Measurements from ENCODE around the gene GPC5.
"Not testable (repeated sequence)": the region's sequence is repeated elsewhere in the genome, so short reads cannot be mapped to it uniquely, and the experiment has no call there.

The GPC5 gene

GRCh38 chr13:92745258-92745657 is 1346.8 kb downstream of the GPC5 start:
- Histone ChIP-seq H3K27ac (ENCODE audit: low read depth, low read length) (no peak overlapping the region), H2AK5ac (ENCODE audit: low read length) (no peak overlapping the region), H2AFZ (ENCODE audit: insufficient read depth, low read length, poor library complexity) (no peak overlapping the region), H3K4me1 (ENCODE audit: control insufficient read depth in 1 of 2, insufficient read depth in 2 of 2, low read length in 2 of 2) (no peaks in the 10 kb centered on the region), H3K27me3 (ENCODE audit: insufficient read depth, low read length) (no peaks in the 10 kb centered on the region), H3K79me1 (ENCODE audit: low read length) (no peaks in the 10 kb centered on the region), H3K9me3 (ENCODE audit: insufficient read depth, low read depth, low read length) (no peaks in the 10 kb centered on the region), H3K14ac (ENCODE audit: low read length) (no peak overlapping the region), H4K8ac (ENCODE audit: low read depth, low read length) (no peak overlapping the region), H3K4ac (ENCODE audit: low read depth, low read length) (no peak overlapping the region), H3K79me2 (ENCODE audit: control insufficient read depth, insufficient read depth, low read length, poor library complexity) (no peaks in the 10 kb centered on the region), H3K36me3 (ENCODE audit: control insufficient read depth in 1 of 2, insufficient read depth in 2 of 2, low read length in 2 of 2) (no peaks in the 10 kb centered on the region), H2BK12ac (ENCODE audit: low read length) (no peak overlapping the region), H3K4me2 (ENCODE audit: low read length) (no peak overlapping the region), H3K9ac (ENCODE audit: low read length) (no peak overlapping the region), H4K91ac (ENCODE audit: low read depth, low read length) (no peak overlapping the region), H3K23ac (ENCODE audit: low read length) (no peak overlapping the region), H3K18ac (ENCODE audit: low read length) (no peak overlapping the region), H2BK120ac (ENCODE audit: insufficient read depth, low read length, poor library complexity) (no peak overlapping the region), H4K12ac (ENCODE audit: low read depth, low read length) (no peak overlapping the region), H2BK5ac (ENCODE audit: low read depth, low read length, poor library complexity) (no peak overlapping the region), H3K4me3 (ENCODE audit: low read depth, low read length) (no peak overlapping the region)
- DNase-seq = peak in 1 of 2 donors; percentile 19

- not testable (repeated sequence) for H3K4me1 ChIP-seq (ENCODE audit: control insufficient read depth in 1 of 2, insufficient read depth in 2 of 2, low read length in 2 of 2); H2BK12ac ChIP-seq (ENCODE audit: low read length)
- WGBS (ENCODE audit: extremely low coverage, insufficient coverage, insufficient read length) = no CpG with 5 or more reads among the region's 12 CpGs
Observed at GRCh38 chr13:92752705-92753104, 1354.3 kb downstream of the GPC5 start.

GRCh38 chr13:92761710-92762109 is 1363.3 kb downstream of the GPC5 start:
- Histone ChIP-seq H3K18ac (ENCODE audit: low read length) (no peak overlapping the region), H2AFZ (ENCODE audit: insufficient read depth, low read length, poor library complexity) (no peak overlapping the region), H3K27ac (ENCODE audit: low read depth, low read length) (no peak overlapping the region), H3K4me1 (ENCODE audit: control insufficient read depth in 1 of 2, insufficient read depth in 2 of 2, low read length in 2 of 2) (no peaks in the 10 kb centered on the region), H3K9ac (ENCODE audit: low read length) (no peak overlapping the region), H3K9me3 (ENCODE audit: insufficient read depth, low read depth, low read length) (peaks cover 1% of the 10 kb centered on the region), H2BK12ac (ENCODE audit: low read length) (no peak overlapping the region), H3K79me1 (ENCODE audit: low read length) (no peaks in the 10 kb centered on the region), H4K12ac (ENCODE audit: low read depth, low read length) (no peak overlapping the region), H3K79me2 (ENCODE audit: control insufficient read depth, insufficient read depth, low read length, poor library complexity) (no peaks in the 10 kb centered on the region), H2BK120ac (ENCODE audit: insufficient read depth, low read length, poor library complexity) (no peak overlapping the region), H3K14ac (ENCODE audit: low read length) (no peak overlapping the region), H3K4me2 (ENCODE audit: low read length) (no peak overlapping the region), H3K23ac (ENCODE audit: low read length) (no peak overlapping the region), H4K91ac (ENCODE audit: low read depth, low read length) (no peak overlapping the region), H3K4me3 (ENCODE audit: low read depth, low read length) (no peak overlapping the region), H3K4ac (ENCODE audit: low read depth, low read length) (no peak overlapping the region), H2AK5ac (ENCODE audit: low read length) (no peak overlapping the region), H3K36me3 (ENCODE audit: control insufficient read depth in 1 of 2, insufficient read depth in 2 of 2, low read length in 2 of 2) (no peaks in the 10 kb centered on the region), H2BK5ac (ENCODE audit: low read depth, low read length, poor library complexity) (no peak overlapping the region), H3K27me3 (ENCODE audit: insufficient read depth, low read length) (no peaks in the 10 kb centered on the region), H4K8ac (ENCODE audit: low read depth, low read length) (no peak overlapping the region)
- WGBS (ENCODE audit: extremely low coverage, insufficient coverage, insufficient read length) = no CpG with 5 or more reads among the region's 1 CpG
- no peak for DNase-seq

More at GRCh38 chr13:92752705-92753104, 1354.3 kb downstream of the GPC5 start:
- not testable (repeated sequence) for H3K4me2 ChIP-seq (ENCODE audit: low read length); H3K18ac ChIP-seq (ENCODE audit: low read length); H3K4me3 ChIP-seq (ENCODE audit: low read depth, low read length); H3K36me3 ChIP-seq (ENCODE audit: control insufficient read depth in 1 of 2, insufficient read depth in 2 of 2, low read length in 2 of 2); H3K4ac ChIP-seq (ENCODE audit: low read depth, low read length); H3K27me3 ChIP-seq (ENCODE audit: insufficient read depth, low read length); H3K27ac ChIP-seq (ENCODE audit: low read depth, low read length); H4K12ac ChIP-seq (ENCODE audit: low read depth, low read length); H4K8ac ChIP-seq (ENCODE audit: low read depth, low read length); H3K23ac ChIP-seq (ENCODE audit: low read length); H3K9me3 ChIP-seq (ENCODE audit: insufficient read depth, low read depth, low read length); H3K79me2 ChIP-seq (ENCODE audit: control insufficient read depth, insufficient read depth, low read length, poor library complexity); H3K14ac ChIP-seq (ENCODE audit: low read length); H3K9ac ChIP-seq (ENCODE audit: low read length); H4K91ac ChIP-seq (ENCODE audit: low read depth, low read length); H3K79me1 ChIP-seq (ENCODE audit: low read length); H2AK5ac ChIP-seq (ENCODE audit: low read length); DNase-seq; H2BK5ac ChIP-seq (ENCODE audit: low read depth, low read length, poor library complexity); H2AFZ ChIP-seq (ENCODE audit: insufficient read depth, low read length, poor library complexity); H2BK120ac ChIP-seq (ENCODE audit: insufficient read depth, low read length, poor library complexity)

- no peak overlapping the region for H2BK120ac ChIP-seq (ENCODE audit: insufficient read depth, low read length, poor library complexity)
- H3K9me3 ChIP-seq (ENCODE audit: insufficient read depth, low read depth, low read length) = peaks cover 1% of the 10 kb centered on the region
- H3K79me1 ChIP-seq (ENCODE audit: low read length) = no peaks in the 10 kb centered on the region
- no peak overlapping the region for H3K4me3 ChIP-seq (ENCODE audit: low read depth, low read length)
- H4K91ac ChIP-seq (ENCODE audit: low read depth, low read length) = no peak overlapping the region
- no peak overlapping the region for H3K4ac ChIP-seq (ENCODE audit: low read depth, low read length)
- no CpG with 5 or more reads among the region's 3 CpGs for WGBS (ENCODE audit: extremely low coverage, insufficient coverage, insufficient read length)
- no peak overlapping the region for H3K9ac ChIP-seq (ENCODE audit: low read length)
- no peak overlapping the region for H2AK5ac ChIP-seq (ENCODE audit: low read length)
- H3K18ac ChIP-seq (ENCODE audit: low read length) = no peak overlapping the region
- no peak overlapping the region for H3K4me2 ChIP-seq (ENCODE audit: low read length)
- H3K14ac ChIP-seq (ENCODE audit: low read length) = no peak overlapping the region
- H3K27ac ChIP-seq (ENCODE audit: low read depth, low read length) = no peak overlapping the region
- H4K12ac ChIP-seq (ENCODE audit: low read depth, low read length) = no peak overlapping the region
- H2BK12ac ChIP-seq (ENCODE audit: low read length) = no peak overlapping the region
- H2BK5ac ChIP-seq (ENCODE audit: low read depth, low read length, poor library complexity) = no peak overlapping the region
- no peak overlapping the region for H4K8ac ChIP-seq (ENCODE audit: low read depth, low read length)
- DNase-seq = no peak
- no peaks in the 10 kb centered on the region for H3K79me2 ChIP-seq (ENCODE audit: control insufficient read depth, insufficient read depth, low read length, poor library complexity)
- H3K27me3 ChIP-seq (ENCODE audit: insufficient read depth, low read length) = no peaks in the 10 kb centered on the region
- no peak overlapping the region for H3K23ac ChIP-seq (ENCODE audit: low read length)
- H3K4me1 ChIP-seq (ENCODE audit: control insufficient read depth in 1 of 2, insufficient read depth in 2 of 2, low read length in 2 of 2) = no peaks in the 10 kb centered on the region
- no peaks in the 10 kb centered on the region for H3K36me3 ChIP-seq (ENCODE audit: control insufficient read depth in 1 of 2, insufficient read depth in 2 of 2, low read length in 2 of 2)
- H2AFZ ChIP-seq (ENCODE audit: insufficient read depth, low read length, poor library complexity) = no peak overlapping the region
Observed at GRCh38 chr13:92767468-92767867, 1369.0 kb downstream of the GPC5 start.
